Skeletal muscle satellite cell (primary cell): Measurements from ENCODE around the gene SMTNL2.
"Not testable (repeated sequence)": the region's sequence is repeated elsewhere in the genome, so short reads cannot be mapped to it uniquely, and the experiment has no call there.

Experiments used
- H3K27me3 ChIP-seq: 2 replicates; pipeline ENCODE4 v1.7.0; 2013; ENCODE audit warnings: low read length; ENCODE audit not compliant: control insufficient read depth, insufficient read depth
- H3K36me3 ChIP-seq: 2 replicates; pipeline ENCODE4 v1.7.0; 2013; ENCODE audit warnings: mild to moderate bottlenecking, control low read depth, low read length; ENCODE audit not compliant: insufficient read depth
- H3K4me1 ChIP-seq: 2 replicates; pipeline ENCODE4 v1.7.0; 2013; ENCODE audit warnings: low read length; ENCODE audit not compliant: control insufficient read depth, insufficient read depth
- H3K4me2 ChIP-seq: 2 replicates; pipeline ENCODE4 v1.7.0; 2013; ENCODE audit warnings: mild to moderate bottlenecking, low read length
- H3K4me3 ChIP-seq: 2 replicates; pipeline ENCODE4 v1.7.0; 2013; ENCODE audit warnings: low read length
- H3K9ac ChIP-seq: 2 replicates; pipeline ENCODE4 v1.7.0; 2013; ENCODE audit warnings: mild to moderate bottlenecking, low read depth, low read length, moderate library complexity
- H3K9me3 ChIP-seq: replicated peaks from 2 replicates; pipeline ENCODE4 v1.7.0; 2013; ENCODE audit warnings: mild to moderate bottlenecking, control low read depth, low read length

The SMTNL2 gene

GRCh38 chr17:4572131-4572530 lies 12.2 kb upstream of the SMTNL2 start:
- no peaks in the 10 kb centered on the region for H3K9me3 ChIP-seq
- no peak overlapping the region for H3K4me3 ChIP-seq
- H3K4me1 ChIP-seq, result no peaks in the 10 kb centered on the region
- no peak overlapping the region for H3K4me2 ChIP-seq
- no peaks in the 10 kb centered on the region for H3K36me3 ChIP-seq
- peaks cover 62% of the 10 kb centered on the region for H3K27me3 ChIP-seq
- no peak overlapping the region for H3K9ac ChIP-seq

GRCh38 chr17:4573115-4573514 lies 11.2 kb upstream of the SMTNL2 start:
- Histone ChIP-seq H3K9ac (no peak overlapping the region), H3K4me1 (no peaks in the 10 kb centered on the region), H3K4me3 (no peak overlapping the region), H3K4me2 (no peak overlapping the region), H3K9me3 (no peaks in the 10 kb centered on the region), H3K27me3 (peaks cover 66% of the 10 kb centered on the region), H3K36me3 (no peaks in the 10 kb centered on the region)

- H3K4me3 ChIP-seq, result no peak overlapping the region
- no peaks in the 10 kb centered on the region for H3K9me3 ChIP-seq
- H3K9ac ChIP-seq, result no peak overlapping the region
- no peaks in the 10 kb centered on the region for H3K36me3 ChIP-seq
- no peak overlapping the region for H3K4me2 ChIP-seq
- H3K4me1 ChIP-seq, result no peaks in the 10 kb centered on the region
- peaks cover 66% of the 10 kb centered on the region for H3K27me3 ChIP-seq
These were observed 10.7 kb upstream of the SMTNL2 start for GRCh38 chr17:4573669-4574068.

GRCh38 chr17:4574448-4575045 lies 9.8 kb upstream of the SMTNL2 start:
- Histone ChIP-seq H3K9ac (no peak overlapping the region), H3K4me1 (no peaks in the 10 kb centered on the region), H3K4me3 (no peak overlapping the region), H3K9me3 (no peaks in the 10 kb centered on the region), H3K36me3 (no peaks in the 10 kb centered on the region), H3K4me2 (no peak overlapping the region), H3K27me3 (peaks cover 69% of the 10 kb centered on the region)

- H3K9ac ChIP-seq, result no peak overlapping the region
- H3K36me3 ChIP-seq, result no peaks in the 10 kb centered on the region
- peaks cover 72% of the 10 kb centered on the region for H3K27me3 ChIP-seq
- H3K9me3 ChIP-seq, result no peaks in the 10 kb centered on the region
- H3K4me1 ChIP-seq, result no peaks in the 10 kb centered on the region
- no peak overlapping the region for H3K4me3 ChIP-seq
- no peak overlapping the region for H3K4me2 ChIP-seq
These were observed 8.2 kb upstream of the SMTNL2 start for GRCh38 chr17:4576161-4576558.

GRCh38 chr17:4576729-4577322 lies 7.5 kb upstream of the SMTNL2 start:
- H3K36me3 ChIP-seq, result no peaks in the 10 kb centered on the region
- no peak overlapping the region for H3K4me2 ChIP-seq
- H3K9me3 ChIP-seq, result no peaks in the 10 kb centered on the region
- no peak overlapping the region for H3K9ac ChIP-seq
- peaks cover 72% of the 10 kb centered on the region for H3K27me3 ChIP-seq
- H3K4me3 ChIP-seq, result no peak overlapping the region
- H3K4me1 ChIP-seq, result no peaks in the 10 kb centered on the region

- Histone ChIP-seq H3K4me2 (no peak overlapping the region), H3K36me3 (no peaks in the 10 kb centered on the region), H3K4me3 (no peak overlapping the region), H3K9me3 (no peaks in the 10 kb centered on the region), H3K27me3 (peaks cover 76% of the 10 kb centered on the region), H3K4me1 (no peaks in the 10 kb centered on the region), H3K9ac (no peak overlapping the region)
These were observed 6.8 kb upstream of the SMTNL2 start for GRCh38 chr17:4577386-4577993.

- H3K4me1 ChIP-seq, H3K36me3 ChIP-seq, H3K9ac ChIP-seq, H3K9me3 ChIP-seq, H3K4me3 ChIP-seq, H3K4me2 ChIP-seq: not testable (repeated sequence)
- peaks cover 76% of the 10 kb centered on the region for H3K27me3 ChIP-seq
These were observed 6.0 kb upstream of the SMTNL2 start for GRCh38 chr17:4578349-4578748.

- Histone ChIP-seq H3K4me1 (no peaks in the 10 kb centered on the region), H3K27me3 (peaks cover 76% of the 10 kb centered on the region), H3K4me3 (no peak overlapping the region), H3K36me3 (no peaks in the 10 kb centered on the region), H3K9ac (no peak overlapping the region), H3K4me2 (no peak overlapping the region), H3K9me3 (no peaks in the 10 kb centered on the region)
These were observed 4.7 kb upstream of the SMTNL2 start for GRCh38 chr17:4579678-4580077.

- H3K36me3 ChIP-seq, result no peaks in the 10 kb centered on the region
- H3K4me2 ChIP-seq, result no peak overlapping the region
- H3K9me3 ChIP-seq, result no peaks in the 10 kb centered on the region
- no peak overlapping the region for H3K4me3 ChIP-seq
- H3K9ac ChIP-seq, result no peak overlapping the region
- no peaks in the 10 kb centered on the region for H3K4me1 ChIP-seq
- H3K27me3 ChIP-seq, result peaks cover 78% of the 10 kb centered on the region
These were observed 4.0 kb upstream of the SMTNL2 start for GRCh38 chr17:4580291-4580690.

GRCh38 chr17:4582101-4582501 lies 2.2 kb upstream of the SMTNL2 start:
- no peak overlapping the region for H3K4me3 ChIP-seq
- no peaks in the 10 kb centered on the region for H3K4me1 ChIP-seq
- no peaks in the 10 kb centered on the region for H3K9me3 ChIP-seq
- H3K4me2 ChIP-seq, result no peak overlapping the region
- no peaks in the 10 kb centered on the region for H3K36me3 ChIP-seq
- H3K27me3 ChIP-seq, result peaks cover 81% of the 10 kb centered on the region
- H3K9ac ChIP-seq, result no peak overlapping the region

GRCh38 chr17:4582691-4583090 lies 1.6 kb upstream of the SMTNL2 start:
- no peak overlapping the region for H3K4me2 ChIP-seq
- H3K9me3 ChIP-seq, result no peaks in the 10 kb centered on the region
- no peak overlapping the region for H3K9ac ChIP-seq
- no peaks in the 10 kb centered on the region for H3K4me1 ChIP-seq
- no peaks in the 10 kb centered on the region for H3K36me3 ChIP-seq
- peaks cover 82% of the 10 kb centered on the region for H3K27me3 ChIP-seq
- H3K4me3 ChIP-seq, result no peak overlapping the region
